Hepatocyte (in vitro differentiated cells): ENCODE measurements around the gene CHRD.

ENCODE experiments used
- EZH2 ChIP-seq: fragments of 200-600 bp; sonication (generic); IDR thresholded peaks from 2 replicates; pipeline ENCODE4 v1.6.1; 2016; ENCODE audit warnings: antibody characterized with exemption, mild to moderate bottlenecking, borderline replicate concordance
- EZH2phosphoT487 ChIP-seq: fragments of 200-600 bp; sonication (generic); IDR thresholded peaks from one replicate; pipeline ENCODE4 v1.6.1; 2018; ENCODE audit warnings: antibody characterized with exemption, mild to moderate bottlenecking, low read depth, moderate library complexity; ENCODE audit not compliant: unreplicated experiment, severe bottlenecking
- TF ChIP-seq, protein P1 (sequence below): fragments of 200-600 bp; sonication (generic); IDR thresholded peaks from 2 replicates; pipeline ENCODE4 v1.5.1; 2016; ENCODE audit warnings: antibody characterized with exemption, mild to moderate bottlenecking; ENCODE audit not compliant: poor library complexity

DNA sequence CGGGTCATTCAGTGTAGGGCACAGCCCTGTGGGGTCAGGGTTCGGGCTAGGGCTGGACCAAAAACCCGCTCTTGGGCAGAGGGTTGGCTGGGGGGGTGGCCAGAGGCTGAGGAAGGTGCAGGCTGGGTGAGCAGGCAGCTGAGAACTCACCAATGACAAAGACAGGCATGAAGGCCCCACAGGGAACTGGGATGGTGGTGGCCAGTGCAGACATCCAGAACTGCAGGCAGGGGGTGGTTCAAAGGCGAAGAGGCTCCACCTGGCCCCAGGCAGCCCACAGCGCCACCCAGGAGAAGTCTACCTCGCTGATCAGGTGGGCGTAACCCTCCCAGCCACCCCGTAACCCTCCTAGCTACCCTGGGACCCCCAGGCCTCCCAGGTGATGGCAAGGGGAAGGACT, 25.1 kb upstream of the CHRD start:
- TF ChIP-seq, protein P1, sequence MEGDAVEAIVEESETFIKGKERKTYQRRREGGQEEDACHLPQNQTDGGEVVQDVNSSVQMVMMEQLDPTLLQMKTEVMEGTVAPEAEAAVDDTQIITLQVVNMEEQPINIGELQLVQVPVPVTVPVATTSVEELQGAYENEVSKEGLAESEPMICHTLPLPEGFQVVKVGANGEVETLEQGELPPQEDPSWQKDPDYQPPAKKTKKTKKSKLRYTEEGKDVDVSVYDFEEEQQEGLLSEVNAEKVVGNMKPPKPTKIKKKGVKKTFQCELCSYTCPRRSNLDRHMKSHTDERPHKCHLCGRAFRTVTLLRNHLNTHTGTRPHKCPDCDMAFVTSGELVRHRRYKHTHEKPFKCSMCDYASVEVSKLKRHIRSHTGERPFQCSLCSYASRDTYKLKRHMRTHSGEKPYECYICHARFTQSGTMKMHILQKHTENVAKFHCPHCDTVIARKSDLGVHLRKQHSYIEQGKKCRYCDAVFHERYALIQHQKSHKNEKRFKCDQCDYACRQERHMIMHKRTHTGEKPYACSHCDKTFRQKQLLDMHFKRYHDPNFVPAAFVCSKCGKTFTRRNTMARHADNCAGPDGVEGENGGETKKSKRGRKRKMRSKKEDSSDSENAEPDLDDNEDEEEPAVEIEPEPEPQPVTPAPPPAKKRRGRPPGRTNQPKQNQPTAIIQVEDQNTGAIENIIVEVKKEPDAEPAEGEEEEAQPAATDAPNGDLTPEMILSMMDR = no peak
- TF ChIP-seq EZH2 (no peak), EZH2phosphoT487 (no peak)
